ENCODE measurements around the gene CEMIP.
A peak's percentile ranks its signal among the peaks of the same experiment; 100 is the strongest.

Gene CEMIP

DNA sequence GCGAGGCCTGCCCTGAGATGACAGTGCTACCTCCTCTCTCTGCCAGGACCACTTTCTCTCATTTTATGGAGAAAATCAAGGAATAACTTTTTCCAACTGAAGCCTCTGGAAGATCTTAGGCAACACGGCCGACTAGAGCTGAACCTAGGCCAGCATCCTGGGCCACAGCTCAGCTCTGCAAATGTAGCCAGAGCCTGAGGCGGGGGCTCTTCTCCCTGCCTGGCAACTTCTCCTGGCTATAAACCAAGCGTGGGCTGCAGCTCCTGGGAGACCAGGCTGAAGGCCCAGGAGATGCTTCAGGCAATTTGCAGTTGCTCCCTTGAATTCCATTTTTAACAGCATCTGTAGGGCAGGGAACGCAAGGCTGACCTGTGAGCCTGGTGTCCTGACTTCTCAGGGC, 74.9 kb downstream of the CEMIP start:
- peak; percentile 80 for DNase-seq (ENCODE audit: low spot score)

- peak; percentile 28 for DNase-seq (ENCODE audit: low spot score)
These were observed 76.0 kb downstream of the CEMIP start for GRCh38 chr15:80855206-80855605.

GRCh38 chr15:80856400-80856799, 77.2 kb downstream of the CEMIP start:
- no peak for DNase-seq (ENCODE audit: low spot score)

DNA sequence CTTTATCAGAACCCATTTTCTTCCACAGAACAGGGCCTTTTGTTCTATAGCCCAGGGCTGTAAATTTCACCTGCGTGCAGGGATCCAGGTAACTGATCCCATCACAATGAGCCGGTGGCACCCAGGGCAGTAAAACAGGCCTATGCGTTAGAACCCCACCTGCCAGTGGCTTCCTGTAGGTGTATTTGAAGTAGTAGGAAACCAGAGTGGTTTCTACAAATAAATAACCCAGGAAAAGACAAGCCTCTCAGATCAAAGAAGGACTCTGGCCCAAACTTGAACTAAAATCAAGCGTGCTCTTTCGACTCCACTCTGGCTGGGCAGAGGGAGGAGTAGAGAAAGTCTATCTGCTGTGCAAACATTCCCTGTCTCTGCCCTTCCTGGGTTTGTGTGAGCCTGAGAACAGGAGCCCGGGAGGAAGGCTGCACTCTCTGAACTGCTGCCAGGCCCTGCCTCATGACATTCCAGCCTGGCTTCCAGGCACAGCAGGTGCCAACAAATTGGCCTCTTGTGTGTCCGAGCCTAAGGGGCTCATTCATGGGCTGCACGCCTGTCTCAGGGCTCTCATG, 77.7 kb downstream of the CEMIP start:
- DNase-seq (ENCODE audit: low spot score) = peak; percentile 52

- peak; percentile 38 for DNase-seq (ENCODE audit: low spot score)
These were observed 82.6 kb downstream of the CEMIP start for GRCh38 chr15:80861731-80862170.

DNA sequence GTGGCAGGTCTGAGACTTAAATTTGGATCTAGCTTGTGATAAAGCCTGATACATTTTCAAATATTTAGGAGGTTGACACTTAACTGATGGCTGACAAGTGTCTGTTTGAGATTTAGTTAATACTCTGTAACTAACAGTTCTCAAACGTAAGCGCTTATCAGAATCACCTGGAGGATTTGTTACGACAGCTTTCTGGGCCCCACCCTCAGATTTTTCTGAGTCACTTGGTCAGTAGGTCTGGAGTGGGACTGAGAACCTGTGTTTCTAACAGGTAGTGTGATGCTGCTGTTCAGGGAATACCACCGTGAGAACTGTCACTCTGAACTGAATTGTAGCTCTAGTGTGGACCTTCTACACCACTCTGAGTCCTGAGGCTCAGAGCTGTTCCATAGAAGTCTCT, 85.5 kb downstream of the CEMIP start:
- DNase-seq (ENCODE audit: low spot score) = no peak

DNA sequence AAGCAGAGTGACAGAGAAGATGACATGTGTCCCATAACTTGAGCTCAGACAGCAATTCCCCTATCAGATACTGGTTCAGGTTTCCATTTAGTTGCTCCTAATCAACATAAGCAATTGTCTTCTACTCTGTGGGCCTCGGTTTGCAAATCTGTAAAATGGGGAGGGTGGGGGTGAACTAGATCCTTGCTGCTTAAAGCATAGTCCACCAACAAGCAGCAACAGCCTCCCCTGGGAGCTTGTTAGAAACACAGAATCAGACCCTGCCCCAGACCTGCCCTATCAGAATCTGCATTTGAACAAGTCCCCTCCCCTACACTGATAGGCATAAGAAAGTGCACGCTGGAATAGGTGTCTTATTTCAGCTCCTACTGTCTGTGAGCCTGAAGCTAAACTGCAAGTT, 87.8 kb downstream of the CEMIP start:
- no peak for DNase-seq (ENCODE audit: low spot score)

- no peak for DNase-seq (ENCODE audit: low spot score)
These were observed 91.2 kb downstream of the CEMIP start for GRCh38 chr15:80870366-80870765.

DNA sequence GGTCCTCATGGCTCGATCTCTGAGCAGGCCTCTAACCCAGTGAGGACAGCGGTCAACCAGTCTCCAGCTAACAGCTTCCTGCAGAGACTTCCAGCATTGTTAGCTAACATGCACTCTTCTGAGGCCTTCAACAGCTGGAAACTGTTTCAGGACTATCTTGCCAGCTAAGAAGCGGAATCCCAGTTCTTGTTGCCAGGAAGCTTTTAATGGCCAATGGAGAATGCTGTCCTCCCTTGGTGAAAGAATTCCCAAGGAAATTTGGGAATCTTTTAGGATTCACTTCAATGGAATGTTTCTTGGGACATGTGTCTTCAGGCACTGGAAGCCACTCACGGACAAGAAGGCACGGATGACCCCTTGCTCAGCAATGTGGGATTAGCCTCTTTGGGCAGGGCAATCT, 91.7 kb downstream of the CEMIP start:
- DNase-seq (ENCODE audit: low spot score) = no peak

DNA sequence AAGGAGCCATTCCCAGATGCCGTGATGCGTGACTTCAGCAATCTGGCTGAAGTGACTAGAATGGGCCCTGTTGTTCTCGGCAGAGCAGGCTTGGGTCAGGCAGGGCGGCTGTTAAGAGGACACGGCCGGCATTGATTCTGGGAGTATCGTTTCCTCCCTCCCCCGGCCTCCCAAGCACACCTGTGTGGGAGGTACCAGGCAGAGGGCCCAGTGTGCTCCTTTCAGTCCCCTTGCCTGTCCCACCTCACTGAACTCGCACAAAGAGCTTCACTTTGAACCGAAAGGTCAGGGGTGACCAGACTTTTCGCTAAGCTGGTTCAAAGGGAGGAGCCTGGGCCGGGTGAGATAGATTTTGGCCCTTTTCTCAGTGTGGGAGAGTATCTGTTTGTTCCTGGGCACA, 92.7 kb downstream of the CEMIP start:
- no peak for DNase-seq (ENCODE audit: low spot score)

DNA sequence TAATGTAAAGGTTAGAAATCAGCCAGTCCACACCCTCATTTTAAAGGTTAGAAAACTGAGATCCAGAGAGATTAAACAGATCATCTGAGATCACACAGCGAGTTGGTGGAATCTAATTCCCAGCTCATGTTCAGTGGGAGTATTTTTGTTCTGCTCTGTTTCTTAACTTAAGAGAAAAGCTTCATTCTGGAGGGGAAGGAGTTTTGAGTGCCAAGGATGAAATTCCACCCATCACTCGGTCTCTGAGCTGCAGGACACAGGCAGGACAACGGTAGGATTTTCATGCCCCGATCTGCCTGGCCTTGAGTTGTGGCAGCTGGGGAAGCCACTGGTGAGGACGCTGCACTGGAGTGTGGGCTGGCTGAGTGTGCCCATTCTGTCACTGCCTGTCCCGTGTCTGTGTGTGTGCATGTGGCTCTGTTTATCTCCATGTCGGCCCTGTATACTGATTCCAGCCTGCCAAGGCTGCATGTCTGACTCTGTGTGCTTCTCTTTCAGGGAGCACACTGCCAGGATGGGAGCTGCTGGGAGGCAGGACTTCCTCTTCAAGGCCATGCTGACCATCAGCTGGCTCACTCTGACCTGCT, 94.3 kb downstream of the CEMIP start:
- DNase-seq (ENCODE audit: low spot score) = peak; percentile 53

GRCh38 chr15:80875568-80876347, 96.6 kb downstream of the CEMIP start:
- DNase-seq (ENCODE audit: low spot score) = peak; percentile 75

DNA sequence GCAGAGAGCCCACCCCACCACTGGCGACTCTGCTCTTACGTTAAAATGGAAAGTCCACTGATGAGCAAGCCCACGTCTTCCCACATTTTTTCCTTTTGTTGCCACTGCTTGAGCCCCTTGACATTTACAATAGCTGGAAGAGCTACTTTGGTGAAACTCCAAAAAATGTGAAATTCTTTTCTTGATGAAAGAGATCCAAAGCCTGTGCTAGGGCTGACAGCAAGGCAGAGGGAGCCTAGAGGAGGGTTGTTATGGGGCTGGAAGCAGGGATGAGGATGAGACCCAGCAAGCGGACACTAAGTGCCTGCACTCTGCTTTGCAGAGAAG, 97.1 kb downstream of the CEMIP start:
- no peak for DNase-seq (ENCODE audit: low spot score)

DNA sequence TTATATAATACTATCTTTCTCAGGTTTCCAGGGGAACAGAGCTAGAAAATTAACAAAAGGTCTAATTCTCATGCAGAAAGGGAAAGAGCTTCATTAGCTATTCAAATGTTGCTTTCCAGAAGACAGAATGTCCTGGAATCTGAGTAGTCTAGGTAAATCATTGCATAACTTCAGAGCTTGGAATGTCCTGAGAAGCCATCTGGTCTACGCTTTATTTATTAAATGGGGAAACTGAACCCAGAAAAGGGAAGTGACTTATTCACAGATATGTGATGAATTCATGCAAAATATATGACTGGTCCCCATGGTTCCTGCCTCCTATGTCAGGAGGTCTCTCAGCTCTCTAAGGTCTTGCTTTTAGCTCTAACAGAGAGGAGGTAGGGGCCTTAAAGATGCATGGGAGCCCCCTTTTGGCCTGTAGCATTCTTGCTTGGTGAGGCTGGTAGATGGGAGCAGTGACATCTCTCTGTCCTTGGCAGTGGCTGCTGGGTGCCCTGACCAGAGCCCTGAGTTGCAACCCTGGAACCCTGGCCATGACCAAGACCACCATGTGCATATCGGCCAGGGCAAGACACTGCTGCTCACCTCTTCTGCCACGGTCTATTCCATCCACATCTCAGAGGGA, 99.2 kb downstream of the CEMIP start:
- DNase-seq (ENCODE audit: low spot score) = no peak

GRCh38 chr15:80878867-80879250, 99.7 kb downstream of the CEMIP start:
- no peak for DNase-seq (ENCODE audit: low spot score)

GRCh38 chr15:80880086-80880485, 100.9 kb downstream of the CEMIP start:
- DNase-seq (ENCODE audit: low spot score) = no peak

DNA sequence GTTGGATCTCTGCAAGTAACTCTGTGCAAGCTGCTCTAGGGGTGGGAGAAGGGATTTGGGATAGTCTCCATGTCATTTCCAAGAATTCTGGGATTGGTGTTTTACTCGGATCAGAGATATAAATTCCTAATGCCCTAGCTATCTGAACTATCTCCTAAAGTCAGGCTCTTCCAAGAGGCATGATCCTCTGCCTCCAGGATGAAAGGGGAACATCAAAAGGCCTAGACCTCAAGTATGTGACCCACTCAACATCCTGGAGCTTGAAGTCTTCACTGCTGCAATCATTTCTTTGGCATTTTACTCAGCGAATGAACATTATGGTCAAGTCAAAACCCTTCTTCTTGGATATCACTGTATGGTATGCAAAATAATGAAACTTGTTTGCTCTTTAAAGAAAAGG, 104.5 kb downstream of the CEMIP start:
- DNase-seq (ENCODE audit: low spot score) = no peak

- no peak for DNase-seq (ENCODE audit: low spot score)
These were observed 105.9 kb downstream of the CEMIP start for GRCh38 chr15:80885016-80885579.

DNA sequence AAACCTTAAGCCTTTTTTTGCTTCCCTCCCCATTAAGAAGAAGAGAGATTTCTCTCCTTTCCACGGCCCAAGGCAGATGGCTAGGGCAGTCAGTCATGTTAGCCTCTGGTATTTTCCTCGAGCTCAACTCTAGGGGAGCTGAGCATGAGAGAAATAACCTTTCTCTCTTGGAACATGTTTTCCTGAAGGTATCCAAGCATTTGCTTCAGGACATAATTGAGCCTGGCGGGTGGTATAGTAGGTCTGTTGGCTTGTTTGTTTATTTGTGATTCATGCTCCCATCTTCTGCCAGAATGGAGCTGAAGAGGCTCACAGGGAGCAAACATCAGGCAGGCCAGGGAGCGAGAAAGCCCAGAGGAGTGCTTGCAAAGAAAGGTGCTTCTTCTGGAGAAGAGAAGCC, 108.0 kb downstream of the CEMIP start:
- peak; percentile 15 for DNase-seq (ENCODE audit: low spot score)

DNA sequence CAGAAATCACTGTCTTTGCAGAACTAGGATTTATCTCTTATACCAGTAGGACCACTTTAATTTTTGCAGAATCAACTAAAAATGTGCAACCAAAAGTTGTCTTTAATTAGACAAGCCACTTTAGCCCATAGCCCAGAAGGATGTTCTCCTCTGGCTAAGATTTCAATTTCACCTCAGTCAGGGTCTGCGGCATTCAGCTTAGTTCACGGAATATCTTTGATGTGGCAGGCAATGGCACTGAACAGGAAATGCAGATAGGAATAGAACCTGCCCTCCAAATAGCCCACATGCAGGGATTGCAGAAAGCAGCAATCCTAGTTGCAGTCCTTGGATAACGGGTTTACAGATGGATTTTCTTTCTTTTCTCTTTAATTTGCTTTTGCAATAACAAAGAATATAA, 109.7 kb downstream of the CEMIP start:
- no peak for DNase-seq (ENCODE audit: low spot score)

DNA sequence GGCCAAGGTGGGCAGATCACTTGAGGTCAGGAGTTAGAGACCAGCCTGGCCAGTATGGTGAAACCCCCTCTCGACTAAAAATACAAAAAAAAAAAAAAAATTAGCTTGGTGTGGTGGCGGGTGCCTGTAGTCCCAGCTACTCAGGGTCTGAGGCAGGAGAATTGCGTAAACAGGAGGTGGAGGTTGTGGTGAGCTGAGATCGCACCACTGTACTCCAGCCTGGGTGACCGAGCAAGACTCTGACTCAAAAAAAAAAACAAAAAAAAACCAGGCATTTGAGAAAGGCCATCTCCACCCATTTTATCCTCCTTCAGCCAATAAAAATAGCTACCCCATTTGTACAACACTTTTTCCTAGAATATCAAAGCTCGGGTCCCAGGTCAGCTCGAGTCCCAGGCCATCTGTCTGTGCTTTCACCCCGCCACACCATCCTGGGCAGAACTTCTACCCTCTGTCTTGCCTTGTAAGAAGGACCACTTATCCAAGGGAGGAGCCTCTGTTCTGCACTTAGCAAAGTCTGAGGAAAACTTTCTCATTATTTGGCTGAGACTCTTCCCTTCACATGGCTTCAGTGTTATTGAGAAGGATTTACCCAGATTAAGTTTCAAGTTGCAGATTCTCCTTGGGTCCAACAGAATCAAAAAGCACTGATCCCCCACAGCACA, 111.3 kb downstream of the CEMIP start:
- no peak for DNase-seq (ENCODE audit: low spot score)

DNA sequence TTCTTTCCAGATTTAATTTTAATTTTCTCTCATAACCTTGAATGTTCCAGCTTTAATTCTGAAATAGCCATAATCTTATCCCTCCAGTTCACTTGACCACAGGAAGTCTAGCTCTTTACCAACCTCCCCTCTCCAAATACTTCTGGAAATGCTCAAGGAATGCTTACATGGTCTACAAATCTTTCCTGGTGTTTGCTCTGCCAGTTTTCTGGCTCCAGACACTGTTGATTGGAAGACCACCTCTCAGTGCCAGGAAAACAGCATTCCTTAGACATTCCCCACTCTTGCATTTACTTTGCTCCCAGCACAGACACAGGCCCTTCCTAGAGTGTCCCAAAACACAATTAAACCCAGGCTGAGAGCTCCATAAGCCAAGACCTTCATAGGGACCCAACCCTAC, 111.8 kb downstream of the CEMIP start:
- DNase-seq (ENCODE audit: low spot score) = no peak
